ENCODE data around the gene ADSS2.
"Not testable (repeated sequence)": the region's sequence is repeated elsewhere in the genome, so short reads cannot be mapped to it uniquely, and the experiment has no call there.

The ADSS2 gene

GRCh38 chr1:244451539-244451950, at the start of gene ADSS2:
Gene ADSS2, minus strand, starts transcription at chr1:244451909. Its CDS starts 92 bp downstream, at chr1:244451817.
- no peak for DNase-seq

DNA sequence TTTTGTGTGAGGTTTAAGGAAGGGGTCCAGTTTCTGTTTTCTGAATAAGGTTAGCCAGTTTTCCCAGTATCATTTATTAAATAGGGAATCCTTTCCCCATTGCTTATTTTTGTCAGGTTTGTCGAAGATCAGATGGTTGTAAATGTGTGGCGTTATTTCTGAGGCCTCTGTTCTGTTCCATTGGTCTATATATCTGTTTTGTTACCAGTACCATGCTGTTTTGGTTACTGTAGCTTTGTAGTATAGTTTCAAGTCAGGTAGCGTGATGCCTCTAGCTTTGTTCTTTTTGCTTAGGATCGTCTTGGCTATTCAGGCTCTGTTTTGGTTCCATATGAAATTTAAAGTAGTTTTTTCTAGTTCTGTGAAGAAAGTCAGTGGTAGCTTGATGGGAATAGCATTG, 48.8 kb upstream of the ADSS2 start:
- DNase-seq, result not testable (repeated sequence)

DNA sequence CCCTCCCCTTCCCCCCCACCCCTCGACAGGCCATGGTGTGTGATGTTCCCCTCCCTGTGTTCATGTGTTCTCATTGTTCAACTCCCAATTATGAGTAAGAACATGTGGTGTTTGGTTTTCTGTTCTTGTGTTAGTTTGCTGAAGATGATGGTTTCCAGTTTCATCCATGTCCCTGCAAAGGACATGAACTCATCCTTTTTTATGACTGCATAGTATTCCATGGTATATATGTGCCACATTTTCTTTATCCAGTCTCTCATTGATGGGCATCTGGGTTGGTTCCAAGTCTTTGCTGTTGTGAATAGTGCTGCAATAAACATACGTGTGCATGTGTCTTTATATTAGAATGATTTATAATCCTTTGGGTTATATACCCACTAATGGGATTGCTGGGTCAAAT, 47.8 kb upstream of the ADSS2 start:
- not testable (repeated sequence) for DNase-seq

DNA sequence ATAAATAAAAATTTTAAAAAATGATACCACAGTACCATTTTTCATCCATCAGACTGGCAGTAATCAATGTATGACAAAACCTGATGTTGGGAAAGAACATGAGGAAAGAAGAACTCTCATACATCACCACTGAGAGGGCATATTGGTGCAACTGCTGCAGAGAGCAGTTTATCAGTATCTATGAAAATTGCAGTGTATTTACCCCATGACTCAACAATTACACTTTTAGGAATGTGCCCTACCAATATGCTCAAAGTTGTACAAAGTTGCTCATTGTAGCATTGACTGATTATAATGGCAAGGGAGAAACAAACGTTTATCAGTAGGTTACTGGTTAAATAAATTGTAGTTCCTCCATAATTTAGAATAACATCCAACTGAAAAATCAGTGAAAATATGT, 46.1 kb upstream of the ADSS2 start:
- DNase-seq, result no peak

GRCh38 chr1:244496186-244496585, 44.5 kb upstream of the ADSS2 start:
- no peak for DNase-seq

GRCh38 chr1:244494653-244495052, 42.9 kb upstream of the ADSS2 start:
- no peak for DNase-seq

- not testable (repeated sequence) for DNase-seq
These were observed 33.3 kb upstream of the ADSS2 start for GRCh38 chr1:244484971-244485370.

GRCh38 chr1:244473059-244473605, 21.4 kb upstream of the ADSS2 start:
- DNase-seq, result no peak

DNA sequence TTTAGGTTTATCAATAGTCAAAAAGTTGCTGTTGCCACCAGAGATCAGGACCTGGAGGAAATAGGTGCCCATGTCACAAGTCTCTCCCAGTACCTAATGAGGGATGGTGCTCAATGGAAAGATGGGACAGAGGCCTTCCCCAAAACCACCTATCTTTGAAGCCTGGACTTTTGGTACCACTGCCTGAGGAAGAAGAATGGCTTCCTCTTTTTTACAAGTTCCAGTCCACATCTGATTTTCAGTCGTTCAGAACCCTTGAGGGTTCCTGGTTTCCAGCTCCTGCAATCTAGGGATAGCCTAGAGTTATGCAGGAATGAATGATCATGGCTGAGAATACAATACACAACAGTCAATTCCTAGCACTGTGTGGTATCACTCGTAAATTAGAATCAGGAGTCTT, 15.0 kb upstream of the ADSS2 start:
- DNase-seq, result no peak

DNA sequence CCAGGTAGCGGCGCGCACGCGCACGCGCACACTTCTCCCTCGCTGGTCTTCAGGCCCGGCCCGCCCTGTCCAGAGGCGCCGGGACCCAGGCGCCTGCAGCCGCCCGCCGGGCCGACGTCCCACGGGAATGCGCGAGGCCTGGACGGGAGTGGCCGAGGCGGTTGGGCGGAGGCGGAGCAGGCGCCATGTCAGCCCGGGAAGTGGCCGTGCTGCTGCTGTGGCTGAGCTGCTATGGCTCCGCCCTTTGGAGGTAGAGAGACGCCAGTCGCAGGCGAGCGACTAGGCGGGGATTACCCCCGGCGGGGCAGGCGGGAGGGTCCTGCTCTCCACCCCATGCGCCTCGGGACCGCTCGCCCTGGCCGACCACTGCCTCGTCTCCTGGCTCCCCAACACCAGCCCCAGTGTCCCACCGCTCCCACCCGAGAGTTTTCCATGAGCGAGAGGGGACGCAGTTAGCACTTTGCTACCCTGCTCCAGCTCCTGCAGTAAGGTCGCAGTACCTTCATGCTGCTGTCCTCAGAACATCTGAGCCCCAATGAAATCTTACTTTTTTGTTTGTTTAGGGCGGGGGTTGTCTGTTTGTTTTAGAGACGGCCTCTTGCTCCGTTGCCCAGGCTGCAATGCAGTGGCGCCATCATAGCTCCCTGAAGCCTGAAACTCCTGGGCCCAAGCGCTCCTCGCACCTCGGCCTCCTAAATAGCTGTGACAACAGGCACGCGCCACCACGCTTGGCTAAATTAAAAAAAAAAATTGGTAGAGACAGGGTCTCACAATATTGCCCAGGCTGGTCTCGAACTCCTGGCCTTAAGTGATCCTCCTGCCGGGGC, 9.7 kb upstream of the ADSS2 start, which contains the start of gene CATSPERE:
Gene CATSPERE, plus strand, starts transcription at position 29 of the 827 bp plus-strand sequence. Its CDS starts 157 bp downstream, at position 186.
- peak; percentile 40 for DNase-seq

- DNase-seq, result no peak
These were observed 8.5 kb upstream of the ADSS2 start for GRCh38 chr1:244460197-244460596.

GRCh38 chr1:244458781-244459180, 7.1 kb upstream of the ADSS2 start:
- DNase-seq, result no peak

- DNase-seq, result no peak
These were observed 4.9 kb upstream of the ADSS2 start for GRCh38 chr1:244456586-244456985.

- no peak for DNase-seq
These were observed 2.7 kb upstream of the ADSS2 start for GRCh38 chr1:244454412-244454811.

DNA sequence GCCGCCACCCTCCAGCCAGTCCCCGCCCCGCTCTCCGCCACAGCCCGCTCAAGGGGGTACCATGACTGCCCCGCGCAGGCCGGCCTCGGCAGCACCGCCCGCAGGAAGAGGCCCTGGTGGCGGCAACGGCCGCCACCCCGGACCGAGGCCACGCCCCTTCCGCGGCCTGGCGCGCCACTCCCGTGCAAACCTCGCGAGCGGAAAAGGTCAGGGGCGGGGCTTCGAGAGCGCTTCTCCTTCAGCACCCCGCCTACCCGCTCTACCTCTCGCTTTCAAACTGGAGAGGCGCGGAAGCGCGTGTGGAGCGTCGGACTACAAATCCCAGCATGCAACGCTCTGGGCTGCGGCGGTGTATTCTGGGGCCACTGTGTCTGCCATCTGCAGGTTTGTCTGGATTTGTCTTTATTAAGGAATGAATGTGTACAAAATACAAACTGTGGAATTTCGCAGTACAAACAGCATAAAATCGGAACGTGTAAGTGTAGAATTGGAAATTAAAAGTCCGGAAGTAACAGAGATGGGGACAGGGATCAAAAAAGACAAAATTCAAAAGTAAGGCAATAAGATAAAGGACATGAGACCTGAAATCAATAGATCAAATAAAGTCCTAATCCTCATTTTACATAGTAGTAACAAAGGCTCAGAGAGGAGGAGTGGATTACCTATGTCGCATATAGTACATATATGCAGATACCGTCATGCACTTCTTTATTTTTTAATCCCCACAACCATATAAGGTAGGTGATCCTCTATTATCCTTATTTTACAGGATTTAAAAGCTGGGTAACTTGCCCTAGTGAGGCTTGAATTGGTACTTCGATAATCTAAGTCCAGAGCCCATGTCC, 464 bp upstream of the ADSS2 start:
- DNase-seq, result peak; percentile 93

DNA sequence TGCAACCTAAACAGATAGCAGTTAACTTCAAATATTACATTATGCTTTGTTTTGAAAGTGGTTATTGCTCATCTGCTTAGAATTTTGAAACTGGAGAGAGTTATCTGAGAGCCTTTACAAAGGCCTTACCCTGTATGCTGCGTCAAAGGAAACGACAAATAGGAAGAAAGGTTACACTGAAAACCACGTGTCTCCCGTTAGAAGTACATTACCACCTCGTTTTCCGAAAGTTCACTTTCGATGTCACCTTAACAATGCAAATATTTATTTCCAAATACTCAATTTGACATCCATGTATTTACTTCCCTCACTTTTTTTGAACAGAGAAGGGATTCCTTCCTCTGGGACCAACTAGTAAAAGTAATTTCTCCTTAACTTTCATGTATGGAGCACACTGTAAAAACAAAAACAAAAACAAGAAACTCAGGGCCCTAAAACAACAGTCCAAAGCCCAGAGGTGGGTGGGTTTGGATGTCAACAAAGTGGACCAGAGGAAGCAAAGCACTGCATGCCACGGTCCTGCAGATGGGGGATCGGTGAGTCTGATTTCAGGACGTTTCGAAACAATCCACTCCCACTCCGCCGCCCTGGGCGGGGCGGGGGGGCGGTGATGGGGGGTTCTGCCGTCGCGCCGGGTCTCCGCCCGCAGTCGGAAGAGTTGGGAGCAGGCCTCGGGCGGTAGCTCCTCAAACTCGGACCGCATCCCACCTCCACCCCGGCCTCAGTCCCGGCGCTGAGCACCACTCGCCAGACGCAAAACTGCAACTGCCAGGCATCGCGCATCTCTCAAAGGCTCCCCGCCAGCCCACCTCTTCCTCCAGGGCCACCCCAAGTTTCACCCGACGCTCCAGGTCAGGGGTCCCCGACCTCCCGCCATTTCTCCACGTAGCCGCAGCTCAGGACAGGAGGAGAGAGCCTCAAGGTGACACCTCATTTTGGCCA, 841 bp downstream of the ADSS2 start:
- no peak for DNase-seq

GRCh38 chr1:244449936-244450508, 1.7 kb downstream of the ADSS2 start:
- DNase-seq, result no peak

- DNase-seq, result no peak
These were observed 3.3 kb downstream of the ADSS2 start for GRCh38 chr1:244448279-244449036.

DNA sequence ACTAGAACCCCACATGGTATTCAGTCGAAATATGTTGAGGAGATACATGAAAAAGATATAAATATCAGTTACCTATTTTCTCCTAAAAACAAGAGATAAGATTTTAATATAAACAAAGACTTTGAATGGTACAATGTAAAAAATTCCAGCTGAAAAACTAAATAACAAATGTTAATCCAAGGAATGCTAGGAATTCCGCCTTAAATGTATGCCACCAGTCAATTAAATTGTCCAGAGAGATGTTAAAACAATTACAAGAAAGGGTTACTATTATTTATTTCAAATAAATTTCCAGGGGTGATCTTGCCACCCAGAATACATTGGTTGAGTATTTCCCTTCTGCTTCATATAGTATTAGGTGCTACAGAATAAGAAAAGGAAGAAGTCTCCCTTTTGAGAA, 4.2 kb downstream of the ADSS2 start:
- DNase-seq, result no peak

DNA sequence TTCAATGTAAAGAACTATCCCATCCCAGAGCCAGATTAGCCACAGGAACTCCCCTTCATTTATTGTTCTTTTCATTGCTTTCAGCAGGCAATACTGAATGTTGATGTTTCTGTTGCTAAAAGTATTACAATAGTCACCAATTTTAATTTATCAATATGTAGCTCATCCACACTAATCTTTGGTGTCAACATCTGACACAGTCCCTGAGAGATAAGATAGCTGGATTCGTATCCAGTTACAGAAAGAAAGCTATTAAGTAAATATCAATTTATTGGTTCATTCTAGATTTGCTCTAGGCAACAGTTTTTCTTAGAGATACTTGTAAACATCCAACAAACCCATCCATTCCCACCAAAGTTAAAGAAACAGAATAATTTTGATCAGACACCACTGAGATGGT, 4.7 kb downstream of the ADSS2 start:
- no peak for DNase-seq

Data from NCI-H2029 treated with DMSO at 0.1 percent for 48 hours (cell line).